ENCODE results near the gene MARF1.
"Not testable (repeated sequence)": the region's sequence is repeated elsewhere in the genome, so short reads cannot be mapped to it uniquely, and the experiment has no call there.

Gene MARF1

DNA sequence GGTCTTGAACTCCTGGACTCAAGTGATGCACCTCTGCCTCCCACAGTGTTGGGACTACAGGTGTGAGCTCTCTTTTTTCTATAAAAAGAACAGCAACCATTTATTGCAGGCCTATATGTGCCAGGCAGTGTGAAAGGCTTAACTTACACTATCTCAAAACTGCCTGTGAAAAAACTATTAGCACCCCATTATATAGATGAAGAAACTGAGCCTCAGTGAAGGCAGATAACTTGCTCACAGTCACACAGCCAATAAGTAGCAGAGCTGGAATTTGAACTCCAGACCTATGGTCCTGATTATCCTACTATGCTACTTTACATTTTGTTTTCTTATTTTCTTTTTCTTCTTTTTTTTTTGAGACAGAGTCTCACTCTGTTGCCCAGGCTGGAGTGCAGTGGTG is 22.2 kb upstream of the MARF1 start:
- H3K4me1 Mint-ChIP-seq (ENCODE audit: low read depth): peaks cover 16% of the 10 kb centered on the region
- H3K4me3 Mint-ChIP-seq: no peak overlapping the region
- H3K27me3 Mint-ChIP-seq: no peaks in the 10 kb centered on the region
- no peaks in the 10 kb centered on the region for H3K9me3 Mint-ChIP-seq
- no peak overlapping the region for H3K27ac Mint-ChIP-seq
- H3K36me3 Mint-ChIP-seq (ENCODE audit: low read depth): peaks cover 58% of the 10 kb centered on the region

DNA sequence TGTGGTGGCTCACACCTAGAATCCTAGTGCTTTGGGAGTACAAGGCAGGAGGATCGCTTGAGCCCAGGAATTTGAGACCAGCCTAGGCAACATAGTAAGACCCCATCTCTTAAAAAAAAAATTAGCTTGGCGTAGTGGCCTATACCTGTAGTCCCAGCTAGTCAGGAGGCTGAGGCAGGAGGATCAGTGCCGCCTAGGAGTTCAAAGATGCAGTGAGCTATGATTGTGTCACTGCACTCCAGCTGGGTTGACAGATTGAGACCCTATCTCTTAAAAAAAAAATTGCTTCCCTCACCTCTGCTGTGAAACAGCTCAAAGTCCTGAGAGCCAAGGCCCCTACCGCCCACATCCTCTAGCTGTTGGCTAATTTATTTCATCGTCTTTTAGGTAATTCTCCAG is 17.2 kb upstream of the MARF1 start:
- Mint-ChIP-seq H3K36me3 (ENCODE audit: low read depth) (peaks cover 60% of the 10 kb centered on the region), H3K27me3 (no peaks in the 10 kb centered on the region), H3K27ac (no peak overlapping the region), H3K9me3 (no peaks in the 10 kb centered on the region), H3K4me1 (ENCODE audit: low read depth) (peaks cover 45% of the 10 kb centered on the region), H3K4me3 (no peak overlapping the region)

DNA sequence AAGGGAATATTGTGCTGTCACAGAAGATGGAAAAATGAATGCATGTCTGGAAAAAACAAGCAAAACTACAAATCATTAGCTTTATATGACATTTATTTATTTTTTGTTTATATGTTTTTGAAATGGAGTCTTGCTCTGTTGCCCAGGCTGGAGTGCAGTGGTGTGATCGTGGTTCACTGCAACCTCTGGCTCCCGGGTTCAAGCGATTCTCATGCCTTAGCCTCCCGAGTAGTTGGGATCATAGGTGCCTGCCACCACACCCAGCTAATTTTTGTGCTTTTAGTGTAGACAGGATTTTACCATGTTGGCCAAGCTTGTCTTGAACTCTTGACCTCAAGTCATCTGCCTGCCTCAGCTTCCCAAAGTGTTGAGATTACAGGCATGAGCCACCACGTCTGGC is 15.6 kb upstream of the MARF1 start:
- Mint-ChIP-seq H3K27me3 (no peaks in the 10 kb centered on the region), H3K4me1 (ENCODE audit: low read depth) (peaks cover 51% of the 10 kb centered on the region), H3K9me3 (no peaks in the 10 kb centered on the region), H3K27ac (peak overlapping the region; percentile 77), H3K4me3 (peak overlapping the region; percentile 15), H3K36me3 (ENCODE audit: low read depth) (peaks cover 56% of the 10 kb centered on the region)

DNA sequence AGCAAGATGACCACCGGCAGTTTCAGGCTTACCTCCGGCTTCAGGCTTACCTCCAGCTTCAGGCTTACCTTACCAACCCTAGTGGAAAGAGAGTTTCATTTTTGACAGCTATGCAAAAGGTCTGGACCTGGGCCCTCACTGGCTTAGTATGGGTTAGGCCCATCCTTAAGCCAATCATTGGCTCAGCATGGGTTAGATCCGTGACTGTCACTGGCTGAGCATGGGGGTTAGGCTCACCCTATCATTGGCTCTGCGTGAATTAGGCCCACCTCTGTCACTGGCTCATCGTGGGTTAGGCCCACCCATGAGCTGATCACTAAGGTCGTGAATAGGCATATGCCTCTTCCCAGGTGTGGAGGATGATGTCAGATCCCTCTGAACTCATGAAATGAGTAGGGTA is 15.2 kb upstream of the MARF1 start:
- Mint-ChIP-seq H3K4me1 (ENCODE audit: low read depth) (peaks cover 55% of the 10 kb centered on the region), H3K36me3 (ENCODE audit: low read depth) (peaks cover 56% of the 10 kb centered on the region), H3K27ac (peak overlapping the region; percentile 77), H3K27me3 (no peaks in the 10 kb centered on the region), H3K4me3 (no peak overlapping the region), H3K9me3 (no peaks in the 10 kb centered on the region)

DNA sequence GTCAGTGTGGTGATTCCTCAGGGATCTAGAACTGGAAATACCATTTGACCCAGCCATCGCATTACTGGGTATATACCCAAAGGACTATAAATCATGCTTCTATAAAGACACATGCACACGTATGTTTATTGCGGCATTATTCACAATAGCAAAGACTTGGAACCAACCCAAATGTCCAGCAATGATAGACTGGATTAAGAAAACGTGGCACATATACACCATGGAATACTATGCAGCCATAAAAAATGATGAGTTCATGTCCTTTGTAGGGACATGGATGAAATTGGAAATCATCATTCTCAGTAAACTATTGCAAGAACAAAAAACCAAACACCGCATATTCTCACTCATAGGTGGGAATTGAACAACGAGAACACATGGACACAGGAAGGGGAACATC is 12.6 kb upstream of the MARF1 start:
- not testable (repeated sequence) for H3K4me3 Mint-ChIP-seq, H3K27me3 Mint-ChIP-seq, H3K9me3 Mint-ChIP-seq, H3K27ac Mint-ChIP-seq
- peaks cover 55% of the 10 kb centered on the region for H3K36me3 Mint-ChIP-seq (ENCODE audit: low read depth)
- H3K4me1 Mint-ChIP-seq (ENCODE audit: low read depth): peaks cover 64% of the 10 kb centered on the region

DNA sequence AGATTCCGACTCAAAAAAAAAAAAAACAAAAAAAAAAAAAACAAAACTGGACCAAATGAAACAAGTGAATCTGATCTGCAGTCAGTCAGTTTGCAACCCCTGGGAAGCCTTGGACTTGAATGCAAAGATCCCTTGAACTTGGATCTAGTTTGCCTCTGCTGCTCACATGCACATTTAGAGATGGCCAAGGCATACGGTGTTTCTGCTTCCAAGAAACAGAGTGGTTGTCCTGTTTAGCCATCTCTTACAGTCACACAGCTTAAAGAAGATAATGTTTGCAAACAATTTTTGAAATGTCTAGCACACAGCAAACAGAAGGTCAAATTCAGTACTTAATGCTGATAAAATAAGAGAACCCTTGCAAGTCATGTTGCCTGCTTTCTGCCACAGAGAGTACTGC is 11.6 kb upstream of the MARF1 start:
- Mint-ChIP-seq H3K9me3 (no peaks in the 10 kb centered on the region), H3K36me3 (ENCODE audit: low read depth) (peaks cover 51% of the 10 kb centered on the region), H3K4me1 (ENCODE audit: low read depth) (peaks cover 59% of the 10 kb centered on the region), H3K27ac (no peak overlapping the region), H3K4me3 (no peak overlapping the region), H3K27me3 (no peaks in the 10 kb centered on the region)

DNA sequence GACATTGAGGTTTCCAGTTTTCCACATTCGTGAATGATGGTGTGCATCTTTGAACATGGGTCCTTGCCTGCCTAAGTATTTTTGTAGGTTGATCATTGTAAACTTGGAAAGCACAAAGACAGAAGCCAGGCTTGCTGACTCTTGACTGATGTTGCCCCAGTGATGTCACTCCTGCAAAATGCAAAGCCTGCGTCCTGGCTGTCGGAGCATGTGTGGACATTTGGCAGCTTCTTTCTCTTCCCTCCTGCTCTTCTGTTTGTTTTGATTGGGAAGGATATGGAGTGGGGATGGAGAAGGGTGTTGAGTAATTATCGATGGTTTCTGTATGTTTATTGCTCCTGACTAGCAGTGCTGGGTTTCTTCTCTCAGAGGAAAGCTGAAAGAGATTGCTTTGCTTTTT is 10.3 kb upstream of the MARF1 start:
- Mint-ChIP-seq H3K27me3 (no peaks in the 10 kb centered on the region), H3K9me3 (no peaks in the 10 kb centered on the region), H3K4me1 (ENCODE audit: low read depth) (peaks cover 51% of the 10 kb centered on the region), H3K4me3 (peak overlapping the region; percentile 59), H3K36me3 (ENCODE audit: low read depth) (peaks cover 44% of the 10 kb centered on the region), H3K27ac (peak overlapping the region; percentile 26)

DNA sequence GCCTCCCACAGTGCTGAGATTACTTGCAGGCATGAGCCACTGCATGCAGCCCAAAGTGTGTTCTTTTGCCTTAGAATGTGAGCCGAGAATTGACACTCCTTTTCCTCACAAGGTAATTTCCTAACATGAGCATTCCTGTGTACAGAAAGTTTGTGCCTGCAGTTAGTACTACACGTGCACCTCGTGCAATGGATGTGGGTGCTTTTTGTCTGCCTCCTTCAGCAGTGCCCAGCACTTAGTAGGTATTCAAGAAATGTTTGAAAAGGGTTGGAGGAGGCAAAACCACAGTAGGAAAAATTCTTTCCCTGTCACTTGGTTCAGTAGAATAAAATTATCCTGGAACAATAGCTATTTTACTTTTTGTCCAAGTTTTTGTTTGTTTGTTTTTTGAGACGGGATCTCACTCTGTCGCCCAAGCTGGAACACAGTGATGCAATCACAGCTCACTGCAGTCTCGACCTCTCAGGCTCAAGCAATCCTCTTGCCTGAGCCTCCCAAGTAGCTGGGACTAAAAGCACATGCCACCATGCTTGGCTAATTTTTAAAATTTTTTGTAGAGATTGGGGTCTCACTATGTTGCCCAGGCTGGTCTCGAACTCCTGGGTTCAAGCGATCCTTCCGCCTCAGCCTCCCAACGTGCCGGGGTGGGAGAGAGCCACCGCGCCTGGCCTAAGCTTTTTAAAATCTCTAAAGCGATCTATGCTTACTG is 9.5 kb upstream of the MARF1 start:
- Mint-ChIP-seq H3K36me3 (ENCODE audit: low read depth) (peaks cover 37% of the 10 kb centered on the region), H3K27ac (peak overlapping the region; percentile 55), H3K9me3 (no peaks in the 10 kb centered on the region), H3K4me3 (peak overlapping the region; percentile 99), H3K27me3 (no peaks in the 10 kb centered on the region), H3K4me1 (ENCODE audit: low read depth) (peaks cover 46% of the 10 kb centered on the region)

DNA sequence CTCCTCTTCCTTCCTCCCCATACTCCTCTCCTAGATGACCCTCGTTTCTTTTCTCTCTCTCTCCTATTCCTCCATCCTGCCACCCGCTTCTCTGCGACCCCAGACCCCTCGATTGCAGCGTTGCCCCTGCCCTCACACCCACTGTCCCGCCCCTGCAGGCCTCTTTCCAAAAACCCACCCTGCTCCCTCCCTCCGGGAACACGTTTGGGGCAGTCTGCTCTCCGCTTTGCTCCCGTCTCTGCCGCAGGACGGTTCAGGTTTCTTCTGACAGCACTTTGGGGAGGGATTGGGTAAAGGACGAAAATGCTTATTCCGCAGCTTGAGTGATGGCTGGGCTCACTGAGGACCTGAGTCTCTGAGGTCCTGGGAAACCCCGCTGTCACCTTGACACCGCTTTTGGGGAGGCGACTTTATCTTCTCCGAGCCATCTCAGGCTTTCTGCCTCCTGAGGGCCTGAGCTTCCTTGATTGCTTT is 7.8 kb upstream of the MARF1 start:
- Mint-ChIP-seq H3K4me1 (ENCODE audit: low read depth) (peaks cover 44% of the 10 kb centered on the region), H3K9me3 (no peaks in the 10 kb centered on the region), H3K36me3 (ENCODE audit: low read depth) (peaks cover 26% of the 10 kb centered on the region), H3K27me3 (no peaks in the 10 kb centered on the region), H3K27ac (peak overlapping the region; percentile 98), H3K4me3 (peak overlapping the region; percentile 99)

DNA sequence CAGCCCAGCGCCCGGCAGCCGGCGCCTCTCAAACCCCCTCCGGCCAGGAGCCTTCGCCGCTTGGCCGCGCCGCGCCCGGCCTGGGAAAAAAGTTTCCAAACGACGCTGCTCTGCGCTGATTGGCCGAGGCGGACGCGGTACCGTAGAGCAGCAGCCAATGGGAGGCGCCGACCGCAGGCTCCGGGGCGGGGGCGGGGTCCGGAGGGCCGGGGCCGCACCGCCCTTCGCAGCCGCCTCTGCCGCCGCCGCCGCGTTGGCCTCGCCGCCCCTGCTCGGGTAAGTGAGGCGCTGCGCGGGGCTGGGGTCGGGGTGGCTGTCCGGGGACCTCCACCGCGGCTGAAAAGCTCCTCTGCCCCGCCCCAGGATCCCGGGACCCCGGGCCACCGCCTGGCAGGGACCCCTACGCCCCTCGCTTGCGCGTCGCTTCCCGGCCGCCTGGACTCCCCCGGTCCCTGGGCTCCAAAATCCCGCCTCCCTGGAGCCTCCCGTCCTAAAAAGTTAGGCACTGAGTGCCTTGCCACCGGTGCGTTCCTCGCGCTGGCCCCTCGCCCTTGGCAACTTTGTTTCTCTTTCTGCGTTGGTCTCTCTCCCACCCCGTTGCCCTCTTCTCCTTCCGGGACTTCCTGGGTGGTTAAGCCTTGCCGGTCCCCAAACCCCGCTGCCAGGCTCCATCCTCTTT is 7.2 kb upstream of the MARF1 start, which contains the start of gene NDE1:
Gene NDE1, plus strand, starts transcription at position 227 of the 679 bp plus-strand sequence. CDS start 14,534 bp downstream, outside the sequence.
- Mint-ChIP-seq H3K27me3 (no peaks in the 10 kb centered on the region), H3K27ac (peak within 1 kb of the TSS; percentile 98), H3K4me1 (ENCODE audit: low read depth) (peaks cover 44% of the 10 kb centered on the region), H3K36me3 (ENCODE audit: low read depth) (peaks cover 26% of the 10 kb centered on the region), H3K9me3 (no peaks in the 10 kb centered on the region), H3K4me3 (peak within 1 kb of the TSS; percentile 99)

DNA sequence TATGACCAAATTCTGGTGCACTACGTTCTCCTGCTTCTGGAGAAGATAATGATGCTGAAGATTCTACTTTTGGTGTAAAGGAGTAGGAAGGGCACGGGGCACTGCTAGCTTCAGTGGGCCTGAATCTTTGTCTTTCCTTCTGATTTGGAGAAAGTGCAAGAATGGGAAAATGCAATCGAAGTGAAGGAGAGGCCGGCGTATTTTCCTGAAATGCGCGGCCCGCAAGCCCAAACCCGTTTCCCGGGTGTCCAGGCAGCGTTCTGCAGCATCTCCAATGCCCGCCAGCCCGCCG is 6.7 kb upstream of the MARF1 start:
- H3K9me3 Mint-ChIP-seq: no peaks in the 10 kb centered on the region

DNA sequence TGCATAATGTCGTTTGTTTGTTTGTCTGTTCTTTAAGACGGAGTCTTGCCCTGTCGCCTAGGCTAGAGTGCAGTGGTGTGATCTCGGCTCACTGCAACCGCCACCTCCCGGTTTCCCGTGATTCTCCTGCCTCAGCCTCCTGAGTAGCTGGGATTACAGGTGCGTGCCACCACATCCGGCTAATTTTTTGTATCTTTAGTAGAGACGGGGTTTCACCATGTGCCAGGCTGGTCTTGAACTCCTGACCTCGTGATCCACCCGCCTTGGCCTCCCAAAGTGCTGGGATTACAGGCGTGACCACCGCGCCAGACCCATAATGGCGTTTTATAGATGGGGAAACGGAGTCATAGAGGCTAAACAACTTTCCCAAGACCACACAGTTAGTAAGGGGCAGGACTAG is 6.4 kb upstream of the MARF1 start:
- Mint-ChIP-seq H3K4me3 (peak overlapping the region; percentile 85), H3K27ac (peak overlapping the region; percentile 94), H3K4me1 (ENCODE audit: low read depth) (peaks cover 50% of the 10 kb centered on the region), H3K36me3 (ENCODE audit: low read depth) (peaks cover 26% of the 10 kb centered on the region)
- not testable (repeated sequence) for H3K9me3 Mint-ChIP-seq, H3K27me3 Mint-ChIP-seq

More for the DNA sequence above, 6.7 kb upstream of the MARF1 start:
- Mint-ChIP-seq H3K36me3 (ENCODE audit: low read depth) (peaks cover 26% of the 10 kb centered on the region), H3K27ac (peak overlapping the region; percentile 94), H3K4me3 (peak overlapping the region; percentile 85), H3K27me3 (no peaks in the 10 kb centered on the region), H3K4me1 (ENCODE audit: low read depth) (peaks cover 46% of the 10 kb centered on the region)

DNA sequence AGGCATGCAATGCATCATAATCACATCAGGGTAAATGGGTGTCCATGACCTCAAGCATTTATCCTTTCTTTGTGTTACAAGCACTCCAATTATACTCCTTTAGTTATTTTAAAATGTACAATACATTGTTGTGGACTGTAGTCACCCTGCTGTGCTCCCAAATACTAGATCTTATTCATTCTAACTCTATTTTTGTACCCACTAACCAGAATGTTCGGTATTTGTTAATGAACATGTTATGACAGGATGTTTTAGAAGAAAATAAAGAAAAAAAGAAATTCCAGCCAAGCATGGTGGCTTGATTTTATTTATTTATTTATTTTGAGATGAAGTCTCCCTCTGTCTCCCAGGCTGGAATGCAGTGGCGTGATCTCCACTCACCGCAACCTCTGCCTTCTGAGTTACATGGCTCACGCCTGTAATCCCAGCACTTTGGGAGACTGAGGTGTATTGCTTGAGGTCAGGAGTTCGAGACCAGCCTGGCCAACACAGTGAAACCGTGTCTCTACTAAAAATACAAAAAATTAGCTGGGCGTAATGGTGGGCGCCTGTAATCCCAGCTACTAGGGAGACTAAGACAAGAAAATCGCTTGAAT is 5.3 kb upstream of the MARF1 start:
- peaks cover 49% of the 10 kb centered on the region for H3K4me1 Mint-ChIP-seq (ENCODE audit: low read depth)
- peaks cover 17% of the 10 kb centered on the region for H3K36me3 Mint-ChIP-seq (ENCODE audit: low read depth)

DNA sequence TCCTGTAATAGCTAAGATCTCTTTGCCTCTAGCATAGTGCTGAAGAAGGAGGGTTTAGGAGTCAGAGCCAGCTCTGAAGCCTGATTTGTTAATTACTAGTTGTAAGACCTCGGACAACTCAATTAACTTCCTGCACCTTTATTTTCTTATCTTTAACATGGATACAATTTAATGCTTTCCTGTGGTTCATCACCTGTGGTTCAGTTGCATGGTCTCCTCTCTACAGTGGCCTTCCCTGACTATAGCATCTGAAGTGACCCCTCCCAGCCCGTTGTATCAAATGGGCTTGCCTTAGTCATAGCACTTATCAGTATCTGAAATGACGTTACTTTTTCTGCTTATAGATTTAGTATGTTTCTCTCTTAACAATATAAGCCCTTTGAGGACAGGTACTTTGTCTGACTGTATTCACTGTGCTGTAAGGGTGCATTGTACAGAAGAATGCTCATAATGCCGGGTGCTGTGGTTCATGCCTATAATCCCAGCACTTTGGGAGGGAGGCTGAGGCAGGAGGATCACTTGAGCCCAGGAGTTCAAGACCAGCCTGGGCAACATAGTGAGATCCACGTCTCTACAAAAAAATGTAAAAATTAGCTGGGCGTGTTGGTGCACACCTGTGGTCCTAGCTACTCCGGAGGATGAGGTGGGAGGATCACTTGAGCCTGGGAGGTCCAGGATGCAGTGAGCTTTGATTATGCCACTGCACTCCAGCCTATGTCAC is 4.5 kb upstream of the MARF1 start:
- H3K27ac Mint-ChIP-seq: peak overlapping the region; percentile 55
- H3K9me3 Mint-ChIP-seq: no peaks in the 10 kb centered on the region
- no peak overlapping the region for H3K4me3 Mint-ChIP-seq
- H3K36me3 Mint-ChIP-seq (ENCODE audit: low read depth): peaks cover 10% of the 10 kb centered on the region
- H3K4me1 Mint-ChIP-seq (ENCODE audit: low read depth): peaks cover 41% of the 10 kb centered on the region
- H3K27me3 Mint-ChIP-seq: no peaks in the 10 kb centered on the region

More for the DNA sequence above, 5.3 kb upstream of the MARF1 start:
- Mint-ChIP-seq H3K9me3 (no peaks in the 10 kb centered on the region), H3K27me3 (no peaks in the 10 kb centered on the region), H3K4me3 (no peak overlapping the region), H3K27ac (no peak overlapping the region)

Data from stimulated activated naive CD8-positive, alpha-beta T cell treated with anti-CD3 and anti-CD28 coated beads, Interleukin-15, Interleukin-2, amounts not matched to agents 100 ng/mL and 50 ng/mL, for 24 hours (primary cell).